GM18861 (cell line): Measurements from ENCODE around the gene TBX20.
"Not testable (repeated sequence)": the region's sequence is repeated elsewhere in the genome, so short reads cannot be mapped to it uniquely, and the experiment has no call there.

Source experiments
- ATAC-seq: cut with Tn5 transposase; IDR thresholded peaks from one replicate; pipeline ENCODE4 v1.9.1; 2021; ENCODE audit not compliant: unreplicated experiment

TBX20 gene

GRCh38 chr7:35256256-35257175 lies 2.6 kb upstream of the TBX20 start:
- no peak for ATAC-seq

GRCh38 chr7:35255443-35256255 lies 1.7 kb upstream of the TBX20 start:
- no peak for ATAC-seq

- ATAC-seq, result no peak
These were observed 869 bp upstream of the TBX20 start for GRCh38 chr7:35254496-35255442.

- ATAC-seq, result no peak
These were observed 515 bp downstream of the TBX20 start for GRCh38 chr7:35253460-35253709.

- no peak for ATAC-seq
These were observed 1.1 kb downstream of the TBX20 start for GRCh38 chr7:35252612-35253459.

- no peak for ATAC-seq
These were observed 2.1 kb downstream of the TBX20 start for GRCh38 chr7:35251606-35252310.

- ATAC-seq, result no peak
These were observed 3.0 kb downstream of the TBX20 start for GRCh38 chr7:35250941-35251340.

GRCh38 chr7:35250452-35250851 lies 3.4 kb downstream of the TBX20 start:
- ATAC-seq, result no peak

- no peak for ATAC-seq
These were observed 4.4 kb downstream of the TBX20 start for GRCh38 chr7:35249537-35249907.

- no peak for ATAC-seq
These were observed 5.0 kb downstream of the TBX20 start for GRCh38 chr7:35248576-35249536.

GRCh38 chr7:35246819-35247218 lies 7.1 kb downstream of the TBX20 start:
- no peak for ATAC-seq

- no peak for ATAC-seq
These were observed 12.0 kb downstream of the TBX20 start for GRCh38 chr7:35241884-35242283.

- ATAC-seq, result no peak
These were observed 12.5 kb downstream of the TBX20 start for GRCh38 chr7:35241436-35241835.

GRCh38 chr7:35241008-35241407 lies 12.9 kb downstream of the TBX20 start:
- ATAC-seq, result not testable (repeated sequence)

- not testable (repeated sequence) for ATAC-seq
These were observed 15.4 kb downstream of the TBX20 start for GRCh38 chr7:35238456-35238855.

GRCh38 chr7:35232994-35233393 lies 20.9 kb downstream of the TBX20 start:
- no peak for ATAC-seq

- not testable (repeated sequence) for ATAC-seq
These were observed 22.7 kb downstream of the TBX20 start for GRCh38 chr7:35231221-35231620.

GRCh38 chr7:35229116-35229780 lies 24.7 kb downstream of the TBX20 start:
- ATAC-seq, result not testable (repeated sequence)
